Activated CD8-positive, alpha-beta memory T cell treated with anti-CD3 and anti-CD28 coated beads for 48 hours (primary cell): ENCODE measurements around the gene SRXN1.

Experiments
- DNase-seq, 3 experiments: peaks; one replicate each; pipeline ENCODE4 v3.0.0-alpha.2; 2020; ENCODE audit warnings: low read depth in 2 of 3, low spot score in 2 of 3

The SRXN1 gene

DNA sequence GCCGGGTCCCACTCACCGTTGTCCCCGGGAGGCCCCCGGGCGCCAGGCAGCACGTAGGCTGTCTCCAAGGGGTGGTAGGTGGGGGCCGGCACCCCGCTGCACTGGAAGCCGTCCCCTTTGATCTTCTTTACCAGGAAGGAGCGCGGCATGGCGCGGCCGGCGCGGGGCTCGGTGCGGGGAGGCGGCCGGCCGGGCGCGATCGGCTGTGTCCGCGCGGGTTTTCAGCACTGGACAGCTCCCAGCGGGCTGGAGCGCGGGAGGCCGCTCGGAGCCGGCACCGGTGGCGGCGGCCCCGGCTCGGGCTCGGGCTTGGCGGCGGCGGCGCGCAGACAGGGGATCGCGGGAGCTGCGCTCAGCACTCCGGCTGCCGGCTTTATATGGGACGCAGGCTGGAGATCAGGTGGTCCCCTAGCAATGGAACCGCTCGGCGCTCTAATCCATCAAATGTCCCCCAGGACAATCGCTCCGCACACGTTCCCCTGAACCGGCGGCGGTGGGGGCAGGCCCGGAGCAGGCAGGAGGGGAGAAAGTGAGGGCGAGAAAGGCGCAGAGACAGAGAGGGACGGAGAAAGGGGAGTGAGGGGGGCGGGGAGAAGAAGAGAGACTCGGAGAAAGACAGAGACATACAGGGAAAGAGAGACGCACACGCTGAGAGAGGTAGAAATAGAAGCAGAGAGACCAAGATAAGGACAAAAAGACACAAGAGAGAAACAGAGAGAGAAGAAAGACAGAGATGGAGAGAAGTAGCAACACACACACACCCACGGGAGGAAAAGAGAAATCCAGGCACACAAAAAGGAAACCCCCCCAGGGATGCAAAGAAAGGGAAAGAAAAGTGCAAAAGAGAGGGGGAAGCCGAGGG is 22.7 kb upstream of the SRXN1 start, which contains the start of gene SCRT2:
TSS of gene SCRT2 (minus strand) at position 350 of the 862 bp plus-strand sequence. CDS start at position 149, 201 bp downstream.
- peak; percentile 15 to 47 (median 25) for DNase-seq

DNA sequence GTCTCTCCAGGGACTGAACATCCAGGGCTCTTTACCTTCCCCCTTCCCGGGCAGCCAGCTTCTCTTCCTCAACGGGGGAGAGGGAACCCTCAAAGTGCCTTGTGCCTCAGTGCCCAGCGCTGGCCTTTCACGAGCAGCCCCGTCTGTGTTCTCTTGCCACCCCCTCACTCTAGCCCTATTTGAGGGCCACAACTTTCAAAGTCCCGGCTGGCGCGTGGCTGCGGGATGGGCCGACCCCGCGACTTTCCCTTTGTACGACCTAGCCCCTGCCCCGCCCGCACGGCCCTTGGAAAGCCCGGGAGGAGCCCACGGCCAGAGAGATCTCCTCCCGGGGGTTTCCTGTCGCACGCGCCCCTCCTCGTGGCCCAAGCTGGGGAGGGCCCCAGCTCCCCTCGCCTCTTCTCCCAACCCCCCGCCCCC is 22.0 kb upstream of the SRXN1 start:
- DNase-seq: no peak

DNA sequence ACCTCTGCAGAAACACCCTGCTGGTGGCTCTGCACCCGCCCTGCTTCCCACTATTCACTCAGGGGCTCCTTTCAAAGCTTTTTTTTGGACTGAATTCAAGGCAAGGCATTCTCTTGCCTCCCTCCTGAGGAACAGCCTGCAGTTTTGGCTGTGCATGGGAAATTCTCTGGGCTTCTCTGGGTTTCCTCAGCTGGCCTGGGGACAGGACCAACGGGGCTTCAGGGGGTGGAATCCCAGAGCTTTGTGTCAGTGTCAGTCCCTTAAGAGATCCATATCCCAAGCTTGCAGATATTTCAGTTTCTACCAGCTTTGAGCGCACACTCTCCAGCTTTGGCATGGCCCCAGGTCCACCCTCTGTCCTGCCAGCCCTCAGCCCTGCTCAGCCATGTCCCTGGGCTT is 20.6 kb upstream of the SRXN1 start:
- no peak for DNase-seq

DNA sequence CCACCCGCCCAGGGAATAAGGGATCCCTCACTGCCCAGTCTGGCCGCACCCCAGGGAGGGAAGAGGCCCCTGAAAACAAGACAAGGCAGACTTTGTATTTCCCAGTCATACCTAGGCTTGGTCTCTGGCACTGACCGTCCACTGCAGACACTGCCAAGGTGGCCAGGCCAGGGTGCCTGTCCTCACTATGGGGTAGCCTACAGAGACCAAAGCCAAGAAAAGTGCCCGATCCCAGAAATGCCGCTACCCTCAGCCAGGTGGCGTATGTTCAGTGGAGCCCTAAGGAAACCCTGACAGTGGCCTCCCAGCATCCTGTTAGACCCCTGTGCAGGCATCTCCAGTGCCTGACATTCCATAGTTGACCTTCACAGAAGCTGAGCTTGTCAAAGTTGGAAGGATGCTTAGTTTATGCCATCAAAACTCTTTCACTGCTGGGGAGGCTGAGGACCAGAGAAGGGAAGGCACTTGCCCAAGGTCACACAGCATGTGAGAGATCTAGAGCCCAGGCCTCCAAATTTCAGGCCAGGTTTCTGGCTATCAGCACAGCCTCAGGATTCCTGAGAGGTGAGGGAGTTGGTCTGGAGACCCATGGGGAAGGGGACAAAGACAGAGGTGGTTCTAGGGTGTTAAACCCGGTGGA is 20.1 kb upstream of the SRXN1 start:
- DNase-seq: no peak

DNA sequence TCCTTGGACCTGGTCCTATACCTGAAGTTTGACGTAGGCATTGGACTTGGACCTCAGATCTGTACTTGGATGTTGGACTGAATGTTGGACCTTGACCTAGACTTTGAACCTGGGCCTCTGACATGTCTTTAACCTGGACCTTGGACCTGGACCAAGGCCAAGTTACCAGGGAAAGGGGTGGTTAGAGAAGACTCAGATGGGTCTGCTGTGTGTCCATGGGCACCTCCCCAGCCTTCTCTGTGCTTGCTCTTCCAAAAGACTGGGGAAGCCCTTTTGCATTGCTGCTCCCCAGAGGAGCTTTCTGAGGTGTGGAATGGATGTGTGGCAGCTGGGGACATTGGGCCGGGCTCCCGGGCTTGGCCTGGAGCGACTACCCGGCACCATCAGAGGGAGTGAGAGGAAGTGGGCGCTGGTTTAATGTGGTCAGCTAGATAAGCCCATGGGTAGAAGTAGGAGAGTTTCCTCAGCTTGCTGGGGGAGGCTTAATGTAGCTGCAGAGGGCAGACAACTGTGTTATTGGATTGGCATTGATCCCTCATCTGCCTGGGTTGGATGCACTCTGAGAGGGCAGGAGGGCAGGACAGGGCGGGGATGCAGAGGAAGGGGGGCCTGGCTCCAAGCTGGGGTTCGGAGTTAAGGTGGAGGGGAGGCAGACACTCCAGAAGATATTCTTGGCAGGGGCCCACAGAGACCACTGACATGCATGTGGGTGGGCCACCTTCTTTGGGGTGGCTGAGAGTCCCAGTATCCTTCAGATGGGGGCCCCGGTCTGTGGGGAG is 18.4 kb upstream of the SRXN1 start:
- no peak for DNase-seq

DNA sequence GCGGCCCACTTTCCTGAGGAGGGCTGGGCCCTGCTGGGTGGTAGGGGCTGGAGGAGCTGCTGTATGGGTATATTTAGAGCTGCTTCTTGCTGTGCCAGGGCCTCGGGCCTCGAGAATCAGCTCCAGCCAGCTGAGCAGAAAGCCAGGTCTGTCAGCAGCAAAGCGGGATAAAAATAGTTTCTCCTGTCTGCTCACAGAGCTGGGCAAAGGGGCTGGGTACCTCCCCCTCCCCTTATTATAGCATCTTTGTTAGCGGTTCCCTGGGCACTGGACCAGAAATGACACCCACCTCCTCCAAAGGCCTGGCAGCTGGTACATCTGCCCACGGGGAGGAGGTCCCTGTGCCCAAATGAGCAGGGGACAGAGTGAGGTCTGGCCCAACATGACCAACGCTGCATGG is 16.6 kb upstream of the SRXN1 start:
- no peak for DNase-seq

DNA sequence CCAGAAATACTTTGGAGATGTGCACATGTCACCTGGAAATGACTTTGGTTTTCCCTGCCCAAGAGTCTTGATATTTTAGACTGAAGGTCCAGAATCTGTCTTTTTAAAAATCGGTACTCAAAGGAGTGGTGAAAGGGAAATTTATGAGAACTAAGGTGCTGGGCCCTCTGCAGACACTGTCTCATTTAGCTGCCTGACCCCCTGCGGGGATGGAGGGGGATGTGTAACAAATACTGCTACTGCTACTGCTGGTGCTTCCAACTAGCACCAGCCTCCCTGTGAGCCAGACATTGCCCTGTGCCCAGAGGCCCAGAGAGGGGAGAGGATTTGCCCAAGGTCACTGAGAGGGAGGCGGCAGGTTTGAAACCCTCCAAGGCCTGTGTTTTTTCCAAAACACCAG is 15.6 kb upstream of the SRXN1 start:
- DNase-seq: no peak

DNA sequence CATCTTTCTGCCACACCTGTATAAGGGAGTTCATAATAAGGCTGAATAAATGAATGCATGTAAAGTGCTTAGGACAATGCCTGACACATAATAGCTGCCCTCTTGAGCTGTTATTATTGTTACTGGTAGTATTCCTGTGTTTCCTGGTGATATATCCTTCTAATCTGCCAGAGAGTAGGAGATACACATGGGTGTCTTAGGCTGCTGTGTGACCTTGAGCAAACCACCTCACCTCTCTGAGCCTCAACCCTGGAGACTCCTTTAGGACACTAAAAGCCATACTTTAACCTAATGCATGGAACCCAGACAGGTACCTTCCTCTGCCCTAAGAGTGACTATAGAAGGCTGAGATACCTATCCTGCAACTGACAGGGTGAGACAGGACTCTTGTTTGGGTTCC is 15.1 kb upstream of the SRXN1 start:
- DNase-seq: no peak

DNA sequence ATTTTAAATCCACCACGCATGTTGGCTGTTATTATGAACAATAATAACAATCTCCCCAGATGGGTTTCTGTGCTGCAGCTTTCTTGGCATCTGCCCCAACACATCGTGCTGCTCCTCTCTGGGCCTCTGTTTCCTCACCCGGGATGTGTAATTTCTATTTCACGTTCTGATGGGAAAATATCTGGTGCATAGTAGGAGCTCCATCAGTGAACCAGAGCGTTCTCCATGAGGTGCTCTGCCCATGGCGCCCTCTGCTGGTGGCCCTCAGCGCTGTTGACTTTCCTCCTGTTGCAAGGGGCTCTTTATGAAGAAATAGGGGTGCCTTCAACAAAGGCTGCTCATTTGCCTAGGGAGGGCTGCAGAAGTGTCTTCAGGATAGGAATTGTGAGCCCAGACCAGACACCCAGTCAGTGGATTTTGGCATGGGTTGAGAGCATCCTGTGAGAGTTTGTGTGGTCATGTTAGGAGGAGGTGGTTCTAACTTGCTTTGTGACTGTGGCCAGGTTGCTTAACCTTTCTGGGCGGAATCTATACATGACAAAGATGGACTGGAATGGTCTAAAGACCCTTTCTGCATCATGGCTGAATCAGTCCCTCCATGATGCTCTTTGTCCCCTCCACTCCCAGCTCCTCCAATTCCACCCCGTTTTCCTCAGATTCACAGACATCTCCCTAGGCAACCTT is 14.5 kb upstream of the SRXN1 start:
- peak in 2 of 3 experiments; percentile 33 to 58 for DNase-seq

DNA sequence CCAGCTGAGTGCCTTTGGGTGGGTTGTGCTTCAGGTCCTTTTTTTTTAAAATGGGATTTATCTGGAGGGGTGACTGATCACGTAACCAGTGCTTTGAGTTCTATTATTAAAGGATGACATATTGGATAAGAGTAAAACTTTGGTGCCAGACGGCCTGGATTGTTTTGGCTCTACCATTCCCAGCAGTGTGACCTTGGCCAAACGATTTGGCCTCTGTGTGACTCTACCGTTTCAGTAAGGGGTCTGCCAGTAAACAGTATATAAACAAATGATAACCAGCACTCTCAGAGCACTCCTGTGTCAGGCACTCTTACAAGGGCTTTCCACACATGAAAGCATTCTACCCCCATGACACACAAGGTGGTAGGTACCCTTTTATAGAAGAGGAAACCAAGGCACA is 13.9 kb upstream of the SRXN1 start:
- DNase-seq: no peak

DNA sequence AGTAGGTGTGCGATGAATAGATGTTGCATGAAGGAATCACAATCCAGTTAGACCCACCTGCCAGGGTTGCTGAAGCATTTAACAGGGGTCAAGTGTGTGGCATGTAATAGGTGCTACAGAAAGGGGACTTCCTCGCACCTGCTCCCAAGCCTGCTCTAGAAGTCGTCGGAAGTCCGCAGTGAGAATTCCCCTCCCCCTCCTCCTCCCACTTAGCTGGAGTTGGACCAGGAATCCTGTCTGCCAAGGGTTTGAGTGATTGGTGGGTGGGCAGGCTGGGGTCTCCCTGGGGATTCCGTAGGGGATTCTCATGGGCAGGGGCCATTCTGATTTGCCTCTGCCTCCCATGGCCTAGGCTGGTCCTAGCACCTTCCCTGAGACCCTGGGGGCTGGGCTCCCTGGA is 12.3 kb upstream of the SRXN1 start:
- no peak for DNase-seq

DNA sequence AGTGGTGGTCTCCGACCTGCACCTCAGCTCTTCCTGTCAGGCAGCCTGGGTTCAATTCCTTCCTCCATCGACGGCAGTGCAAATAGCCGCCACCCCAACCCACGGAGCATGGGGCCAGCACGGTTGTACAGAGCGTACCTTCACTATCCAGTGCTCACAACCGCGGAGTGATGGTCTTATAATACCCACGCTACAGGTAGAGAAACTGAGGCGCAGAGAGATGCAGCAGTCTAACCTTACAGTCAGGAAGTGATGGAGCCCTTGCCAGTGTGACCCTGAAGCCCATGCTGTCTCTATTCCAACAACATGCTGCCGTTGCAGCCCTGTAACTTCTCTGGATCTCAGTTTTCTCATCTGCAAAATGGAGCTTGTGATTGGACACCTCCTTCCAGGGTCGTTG is 11.6 kb upstream of the SRXN1 start:
- no peak for DNase-seq

DNA sequence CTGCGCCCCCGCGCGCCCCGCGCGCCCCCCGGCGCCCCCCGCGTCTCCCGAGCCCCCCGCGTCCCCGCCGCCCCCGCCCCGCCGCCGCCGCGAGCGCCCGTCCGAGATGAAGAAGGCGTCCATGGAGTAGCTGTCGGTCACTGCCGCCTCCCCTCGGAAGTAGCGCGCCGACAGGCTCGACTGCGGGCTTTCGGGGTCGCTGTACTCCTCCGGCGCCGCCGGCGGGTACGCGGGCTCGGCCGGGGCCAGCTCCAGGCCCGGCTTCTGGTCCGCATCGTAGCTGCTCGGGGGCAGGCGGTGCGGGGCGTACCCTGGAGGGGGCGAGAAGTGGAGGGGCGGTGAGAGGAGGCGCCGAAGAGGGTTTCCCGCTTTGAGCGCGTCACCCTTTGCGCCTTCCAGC is 11.2 kb upstream of the SRXN1 start:
- DNase-seq: no peak

DNA sequence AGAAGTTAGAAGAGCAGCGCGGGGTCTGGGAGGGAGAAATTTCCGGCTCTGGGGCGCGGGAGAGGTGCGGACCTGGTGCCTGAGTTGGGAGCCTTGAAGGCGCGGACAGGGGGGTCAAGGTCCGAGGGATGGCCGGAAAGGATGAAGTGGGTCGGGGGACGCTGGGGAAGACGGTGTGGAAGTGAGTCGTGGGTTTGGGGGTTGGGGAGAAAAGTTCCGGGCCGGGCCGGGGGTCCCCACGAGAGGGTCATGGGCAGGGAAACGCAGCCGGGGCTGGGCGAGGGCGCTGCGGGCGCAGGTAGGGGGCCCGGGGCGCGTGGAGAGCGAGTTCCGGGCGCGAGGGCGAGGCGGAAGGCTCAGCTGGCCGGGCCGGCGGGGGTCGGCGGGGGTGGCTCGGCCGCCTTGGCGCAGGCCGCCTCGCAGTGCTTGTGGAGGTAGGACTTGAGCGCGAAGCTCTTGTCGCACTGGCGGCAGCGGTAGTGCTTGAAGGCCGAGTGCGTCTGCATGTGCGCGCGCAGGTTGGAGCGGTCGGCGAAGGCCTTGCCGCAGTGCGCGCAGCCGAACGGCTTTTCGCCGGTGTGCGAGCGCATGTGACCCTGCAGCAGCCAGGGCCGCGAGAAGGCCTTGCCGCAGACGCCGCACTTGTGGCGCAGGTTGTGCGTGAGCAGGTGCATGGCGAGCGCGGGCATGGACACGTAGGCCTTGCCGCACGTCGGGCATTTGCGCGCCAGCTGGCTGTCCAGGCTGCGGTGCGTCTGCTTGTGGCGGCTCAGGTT is 10.5 kb upstream of the SRXN1 start:
- no peak for DNase-seq

DNA sequence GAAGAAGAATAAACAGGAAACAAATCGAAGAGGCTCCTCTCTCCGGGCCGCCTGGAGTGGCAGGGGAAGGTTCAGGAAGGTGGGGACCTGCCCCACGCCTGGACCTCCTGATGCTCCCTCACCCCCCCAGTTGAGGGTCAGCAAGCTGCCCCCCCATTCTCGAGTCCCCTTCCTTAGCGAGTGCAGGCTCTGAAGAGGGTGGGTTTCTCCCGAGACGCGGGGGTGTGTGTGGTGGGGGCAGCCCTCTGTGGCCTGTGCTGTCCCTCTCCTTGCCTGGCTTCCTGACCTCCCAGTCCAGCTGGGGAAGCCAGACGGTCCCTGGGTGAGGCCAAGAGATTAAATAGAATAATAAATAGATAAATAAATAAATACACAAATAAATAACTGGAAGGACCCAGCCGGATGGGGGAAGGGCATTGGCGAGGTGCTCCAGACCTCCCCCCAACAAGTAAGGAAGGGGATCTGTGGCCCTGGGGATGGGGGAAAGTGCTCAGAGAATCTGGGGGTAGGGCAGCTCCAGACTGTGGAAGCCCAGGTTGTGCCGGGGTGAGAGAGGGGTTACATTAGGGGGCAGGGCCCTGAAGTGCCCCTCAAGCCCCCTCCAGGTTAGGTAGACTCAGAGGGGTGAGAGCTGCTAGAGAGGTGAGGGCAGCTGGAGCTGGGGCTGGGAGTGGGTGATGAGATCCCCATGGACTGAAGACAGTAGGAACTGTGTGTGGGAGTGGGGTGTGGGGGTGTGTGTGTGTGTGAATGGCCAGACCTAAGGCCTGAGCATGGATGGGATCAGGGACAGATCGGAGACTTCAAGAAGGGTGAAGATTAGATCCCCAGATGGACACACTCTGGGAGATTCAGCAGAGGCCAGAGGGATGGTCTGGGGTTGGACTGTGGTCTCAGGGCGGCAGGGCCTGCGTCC is 9.5 kb upstream of the SRXN1 start:
- no peak for DNase-seq

DNA sequence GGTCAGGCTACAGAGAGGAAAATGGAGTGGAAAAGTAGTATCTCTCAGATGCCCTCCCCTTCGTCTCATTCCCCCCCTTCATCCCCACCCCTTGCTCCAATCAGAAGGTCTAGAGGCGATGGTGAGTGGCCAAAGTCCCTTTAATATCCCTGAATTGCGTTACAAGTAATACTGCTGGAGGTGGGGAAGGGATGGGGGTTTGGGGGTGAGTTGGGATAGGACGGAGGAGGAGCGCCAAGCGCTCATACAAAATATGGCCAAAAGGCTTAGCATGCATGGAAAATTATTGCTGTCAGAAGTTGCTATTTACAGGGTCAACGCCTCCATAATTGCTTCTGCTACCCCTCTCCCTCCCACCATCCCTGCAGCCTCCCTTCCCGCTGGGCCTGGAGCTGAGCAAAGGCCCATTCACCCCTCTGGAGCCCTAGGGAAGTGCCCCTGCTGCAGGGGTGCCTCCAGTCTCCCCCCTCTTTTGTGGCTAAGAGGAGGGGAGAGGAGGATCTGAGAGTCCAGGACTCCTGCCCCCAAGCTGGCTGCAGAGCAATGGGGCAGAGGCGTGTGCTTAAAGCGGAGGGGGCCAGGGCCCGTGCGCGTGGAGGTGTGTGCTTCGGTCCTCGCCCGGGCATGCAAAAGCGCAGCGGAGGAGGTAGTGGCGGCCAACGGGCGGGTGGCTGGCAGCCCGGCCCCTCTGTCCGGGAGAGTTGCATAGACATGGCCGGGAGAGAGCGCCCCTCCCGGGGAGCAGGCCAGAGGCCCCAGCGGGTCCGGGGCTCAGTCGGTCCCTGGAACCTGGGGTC is 8.7 kb upstream of the SRXN1 start:
- DNase-seq: no peak

DNA sequence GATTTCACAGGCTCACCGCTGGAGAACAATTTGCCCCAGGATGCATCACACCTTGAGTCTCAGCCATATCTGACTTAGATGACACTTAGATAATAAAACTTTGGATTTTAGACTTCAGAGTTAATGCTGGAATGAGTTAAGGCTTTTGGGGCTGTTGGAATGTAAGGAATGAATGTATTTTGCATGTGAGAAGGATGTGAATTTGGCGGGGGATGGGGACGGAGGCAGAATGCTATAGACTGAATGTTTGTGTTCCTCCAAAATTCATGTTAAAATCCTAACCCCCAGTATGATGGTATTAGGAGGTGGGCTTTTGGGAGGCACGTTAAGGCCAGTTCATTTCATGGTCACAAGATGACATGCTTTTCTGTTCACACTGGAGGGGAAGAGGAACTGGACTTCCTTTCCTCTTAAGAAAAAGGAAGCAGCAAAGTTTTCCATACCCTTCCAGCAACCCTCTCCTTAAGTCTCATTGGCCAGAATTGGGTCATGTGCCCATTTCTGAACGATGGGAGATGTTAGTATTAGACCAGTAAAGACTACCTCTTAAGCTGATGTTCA is 5.8 kb upstream of the SRXN1 start:
- no peak for DNase-seq

DNA sequence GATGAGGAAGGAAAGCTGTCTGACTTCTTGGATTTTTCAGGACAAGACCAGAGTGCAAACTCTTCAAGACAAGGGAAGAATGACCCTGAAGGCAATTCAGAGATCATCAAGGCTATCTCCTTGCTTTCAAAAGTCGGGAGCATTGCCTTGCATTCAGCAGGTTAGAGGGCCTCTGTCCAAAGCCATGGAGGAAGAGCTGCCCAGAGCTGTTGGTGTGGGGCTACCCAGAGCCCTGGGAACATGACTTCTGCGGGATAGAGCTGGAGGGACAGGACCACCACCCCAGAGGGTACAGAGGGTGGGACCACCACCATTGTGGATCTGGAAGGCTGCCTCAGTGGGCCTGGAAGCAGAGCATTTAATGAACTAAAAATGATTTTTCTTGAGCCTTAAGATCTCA is 5.2 kb upstream of the SRXN1 start:
- no peak for DNase-seq
